Stomach (tissue), 4 donors: ENCODE data around the gene HOXC11.

Source experiments
- EP300 ChIP-seq: sonication (generic); formaldehyde crosslinking; IDR thresholded peaks from one replicate; pipeline ENCODE4 v1.6.1; 2017; ENCODE audit warnings: antibody characterized with exemption
- TF ChIP-seq, protein P1 (sequence below), 7 experiments: fragments of 450-650 bp in 4 of 7; fragments of 200-600 bp in 3 of 7; sonication (generic) in 3 of 7; IDR thresholded peaks; one replicate each; pipeline ENCODE4 v1.5.1; 2016 to 2019; ENCODE audit warnings: antibody characterized with exemption in 7 of 7, control low read depth in 2 of 7, mild to moderate bottlenecking in 1 of 7

DNA sequence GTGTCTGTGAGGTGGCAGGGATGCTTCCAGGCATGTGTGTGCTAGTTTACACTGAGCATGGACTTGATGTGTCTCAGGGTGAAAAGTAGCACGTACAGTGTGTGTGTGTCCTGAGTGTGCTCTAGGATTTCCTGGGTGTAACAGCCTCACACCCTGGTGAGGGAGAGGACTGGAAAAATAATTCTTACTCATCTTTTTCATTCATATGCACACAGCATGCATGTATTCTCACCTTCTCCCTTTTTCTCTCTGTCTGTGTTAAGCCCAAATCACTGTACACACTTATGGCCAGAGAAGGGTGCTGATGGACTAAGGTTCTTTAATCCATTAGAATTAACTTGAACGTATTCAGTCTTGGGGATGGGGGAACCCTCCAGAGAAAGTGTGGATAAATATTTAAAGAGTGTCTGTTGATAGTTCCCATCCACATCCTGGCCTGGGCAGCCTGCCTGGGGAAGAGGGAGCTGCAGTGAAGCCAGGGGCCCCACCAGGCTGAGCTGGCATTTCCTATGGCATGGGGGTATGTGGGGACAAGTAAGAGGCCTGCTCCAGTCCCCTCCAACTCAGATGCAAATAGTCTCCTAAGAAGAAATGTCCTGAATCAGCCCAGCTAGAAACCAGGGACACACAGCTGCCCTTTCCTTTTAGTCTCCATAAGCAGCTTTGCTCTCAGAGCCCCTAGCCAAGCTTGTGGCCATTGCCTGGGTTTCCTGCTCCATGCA lies 34.8 kb downstream of the HOXC11 start:
- no peak for TF ChIP-seq EP300
- TF ChIP-seq, protein P1, sequence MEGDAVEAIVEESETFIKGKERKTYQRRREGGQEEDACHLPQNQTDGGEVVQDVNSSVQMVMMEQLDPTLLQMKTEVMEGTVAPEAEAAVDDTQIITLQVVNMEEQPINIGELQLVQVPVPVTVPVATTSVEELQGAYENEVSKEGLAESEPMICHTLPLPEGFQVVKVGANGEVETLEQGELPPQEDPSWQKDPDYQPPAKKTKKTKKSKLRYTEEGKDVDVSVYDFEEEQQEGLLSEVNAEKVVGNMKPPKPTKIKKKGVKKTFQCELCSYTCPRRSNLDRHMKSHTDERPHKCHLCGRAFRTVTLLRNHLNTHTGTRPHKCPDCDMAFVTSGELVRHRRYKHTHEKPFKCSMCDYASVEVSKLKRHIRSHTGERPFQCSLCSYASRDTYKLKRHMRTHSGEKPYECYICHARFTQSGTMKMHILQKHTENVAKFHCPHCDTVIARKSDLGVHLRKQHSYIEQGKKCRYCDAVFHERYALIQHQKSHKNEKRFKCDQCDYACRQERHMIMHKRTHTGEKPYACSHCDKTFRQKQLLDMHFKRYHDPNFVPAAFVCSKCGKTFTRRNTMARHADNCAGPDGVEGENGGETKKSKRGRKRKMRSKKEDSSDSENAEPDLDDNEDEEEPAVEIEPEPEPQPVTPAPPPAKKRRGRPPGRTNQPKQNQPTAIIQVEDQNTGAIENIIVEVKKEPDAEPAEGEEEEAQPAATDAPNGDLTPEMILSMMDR (IDR thresholded peaks at IDR 0.05), result no peak
